ENCODE data around the gene CCDC188. TPM values are rescaled to one million over a fixed set of nuclear protein-coding genes. Genes with fewer than 3 reads are reported as not detected.

CCDC188 gene
- total RNA-seq, 6 donors from 2014 or later: 0.46 to 2.1 (median 1.2) TPM

GRCh38 chr22:20110359-20110985, 40.4 kb downstream of the CCDC188 start:
- no peaks in the 10 kb centered on the region for H3K27me3 ChIP-seq
- ATAC-seq (ENCODE audit: low FRiP score in 2 of 2) (no peak), DNase-seq (peak in 1 of 2 donors; percentile 72)
- H3K4me1 ChIP-seq: peaks cover 1 to 6% (median 3%) of the 10 kb centered on the region in 4 donors
- H3K9me3 ChIP-seq: no peaks in the 10 kb centered on the region
- 90 to 92% methylated on average over 9 of the region's 9 CpGs for WGBS, 2 donors
- TF ChIP-seq POLR2A (IDR thresholded peaks at IDR 0.05) (no peak), EP300 (IDR thresholded peaks at IDR 0.05) (no peak), POLR2AphosphoS5 (IDR thresholded peaks at IDR 0.05) (no peak)
- TF ChIP-seq, protein P1, sequence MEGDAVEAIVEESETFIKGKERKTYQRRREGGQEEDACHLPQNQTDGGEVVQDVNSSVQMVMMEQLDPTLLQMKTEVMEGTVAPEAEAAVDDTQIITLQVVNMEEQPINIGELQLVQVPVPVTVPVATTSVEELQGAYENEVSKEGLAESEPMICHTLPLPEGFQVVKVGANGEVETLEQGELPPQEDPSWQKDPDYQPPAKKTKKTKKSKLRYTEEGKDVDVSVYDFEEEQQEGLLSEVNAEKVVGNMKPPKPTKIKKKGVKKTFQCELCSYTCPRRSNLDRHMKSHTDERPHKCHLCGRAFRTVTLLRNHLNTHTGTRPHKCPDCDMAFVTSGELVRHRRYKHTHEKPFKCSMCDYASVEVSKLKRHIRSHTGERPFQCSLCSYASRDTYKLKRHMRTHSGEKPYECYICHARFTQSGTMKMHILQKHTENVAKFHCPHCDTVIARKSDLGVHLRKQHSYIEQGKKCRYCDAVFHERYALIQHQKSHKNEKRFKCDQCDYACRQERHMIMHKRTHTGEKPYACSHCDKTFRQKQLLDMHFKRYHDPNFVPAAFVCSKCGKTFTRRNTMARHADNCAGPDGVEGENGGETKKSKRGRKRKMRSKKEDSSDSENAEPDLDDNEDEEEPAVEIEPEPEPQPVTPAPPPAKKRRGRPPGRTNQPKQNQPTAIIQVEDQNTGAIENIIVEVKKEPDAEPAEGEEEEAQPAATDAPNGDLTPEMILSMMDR (IDR thresholded peaks at IDR 0.05): no peak
- peaks cover 30 to 100% (median 83%) of the 10 kb centered on the region in 4 donors for H3K36me3 ChIP-seq
- no peak overlapping the region for H3K27ac ChIP-seq
- no peak overlapping the region for H3K4me3 ChIP-seq

DNA sequence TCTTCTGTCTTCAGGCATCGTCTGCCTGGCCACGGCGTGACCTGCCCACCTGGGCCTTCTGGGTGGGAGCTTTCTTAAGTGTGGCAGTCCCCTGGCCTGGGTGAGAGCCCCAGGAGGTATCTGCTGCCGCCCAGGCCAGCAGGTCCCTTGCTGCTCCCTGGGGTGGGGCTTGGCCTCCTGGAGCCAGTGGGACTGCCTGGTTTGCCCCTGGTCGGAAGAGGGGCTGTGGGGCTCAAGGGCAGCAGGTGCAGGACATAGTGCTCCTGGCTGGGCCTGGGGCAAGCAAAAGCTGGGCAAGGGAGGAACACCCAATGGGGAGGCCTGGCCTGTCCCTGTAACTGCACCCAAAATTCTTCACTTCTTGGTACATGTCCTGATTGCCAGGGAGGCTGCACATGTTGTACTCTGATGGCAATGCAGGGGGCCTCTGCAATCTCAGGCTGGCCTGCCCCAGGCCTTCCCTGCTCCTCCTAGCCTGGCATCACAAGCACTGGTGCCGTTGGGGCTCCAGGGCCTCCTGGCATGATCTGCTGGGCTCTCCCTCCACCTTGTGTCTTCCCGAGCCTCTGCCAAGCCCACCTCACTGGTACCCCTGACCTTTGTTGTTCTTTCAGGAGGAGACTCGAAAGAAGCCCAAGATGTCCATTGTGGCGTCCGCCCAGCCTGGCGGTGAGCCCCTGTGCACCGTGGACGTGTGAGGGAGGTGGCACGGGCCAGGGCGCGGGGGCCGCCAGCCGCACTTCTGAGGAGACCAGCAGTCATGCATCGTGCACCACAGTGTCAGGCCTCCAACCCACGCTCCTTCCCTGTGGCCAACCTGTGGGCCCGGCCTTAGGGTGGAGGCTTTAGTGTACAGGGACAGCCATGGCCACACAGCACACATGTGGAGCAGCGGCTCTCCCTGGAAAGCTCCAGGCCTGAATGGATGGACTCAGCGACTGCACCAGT, 41.2 kb downstream of the CCDC188 start:
- WGBS, 2 donors: 87 to 92% methylated on average over 12 to 19 of the region's 23 CpGs
- Histone ChIP-seq H3K27ac (no peak overlapping the region), H3K4me3 (no peak overlapping the region), H3K36me3 (peaks cover 30 to 100% (median 87%) of the 10 kb centered on the region in 4 donors), H3K27me3 (no peaks in the 10 kb centered on the region), H3K4me1 (no peaks in the 10 kb centered on the region), H3K9me3 (no peaks in the 10 kb centered on the region)
- peak in 1 of 2 donors; percentile 85 for DNase-seq
- no peak for ATAC-seq (ENCODE audit: low FRiP score in 2 of 2)
- TF ChIP-seq EP300 (IDR thresholded peaks at IDR 0.05): no peak
- TF ChIP-seq, protein P1 (IDR thresholded peaks at IDR 0.05): no peak
- TF ChIP-seq POLR2AphosphoS5 (IDR thresholded peaks at IDR 0.05): no peak

DNA sequence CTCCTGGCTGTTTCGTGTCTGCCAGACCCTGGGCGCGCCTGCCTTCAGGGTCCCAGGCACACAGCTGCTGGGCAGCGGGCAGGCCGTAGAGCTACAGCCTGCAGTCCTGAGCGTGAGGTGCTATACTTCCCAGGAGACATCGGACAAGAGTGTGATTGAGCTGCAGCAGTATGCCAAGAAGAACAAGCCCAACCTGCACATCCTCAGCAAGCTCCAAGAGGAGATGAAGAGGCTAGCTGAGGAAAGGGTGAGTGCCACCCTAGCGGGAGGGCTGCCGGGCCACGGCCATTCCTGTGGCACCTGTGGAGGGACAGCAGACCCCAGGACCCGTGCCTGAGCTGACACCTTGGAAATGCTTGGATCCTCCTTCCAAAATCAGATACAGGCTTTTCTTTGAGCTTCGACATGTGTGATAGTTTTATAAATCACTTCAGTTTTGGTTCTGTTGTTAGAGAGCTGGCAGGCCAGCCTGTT, 42.1 kb downstream of the CCDC188 start:
- TF ChIP-seq EP300 (IDR thresholded peaks at IDR 0.05): no peak
- TF ChIP-seq, protein P1 (IDR thresholded peaks at IDR 0.05): no peak
- no peak for TF ChIP-seq POLR2A (IDR thresholded peaks at IDR 0.05)
- TF ChIP-seq POLR2AphosphoS5 (IDR thresholded peaks at IDR 0.05): no peak
- Histone ChIP-seq H3K4me1 (no peaks in the 10 kb centered on the region), H3K27me3 (no peaks in the 10 kb centered on the region), H3K27ac (no peak overlapping the region), H3K9me3 (no peaks in the 10 kb centered on the region), H3K4me3 (no peak overlapping the region), H3K36me3 (peaks cover 27 to 97% (median 85%) of the 10 kb centered on the region in 4 donors)
- ATAC-seq (ENCODE audit: low FRiP score in 2 of 2) (no peak), DNase-seq (peak in 1 of 2 donors; percentile 70)
- 80 to 97% methylated on average over 8 to 10 of the region's 12 CpGs for WGBS, 2 donors

- DNase-seq (peak in 1 of 2 donors; percentile 21), ATAC-seq (ENCODE audit: low FRiP score in 2 of 2) (no peak)
- no peak overlapping the region for H3K4me3 ChIP-seq
- peaks cover 27 to 97% (median 79%) of the 10 kb centered on the region in 4 donors for H3K36me3 ChIP-seq
- no peaks in the 10 kb centered on the region for H3K4me1 ChIP-seq
- no peak overlapping the region for H3K27ac ChIP-seq
- H3K27me3 ChIP-seq: no peaks in the 10 kb centered on the region
- no peaks in the 10 kb centered on the region for H3K9me3 ChIP-seq
- TF ChIP-seq EP300 (IDR thresholded peaks at IDR 0.05) (no peak), POLR2AphosphoS5 (IDR thresholded peaks at IDR 0.05) (no peak), POLR2A (IDR thresholded peaks at IDR 0.05) (no peak)
- TF ChIP-seq, protein P1 (IDR thresholded peaks at IDR 0.05): no peak
- 90 to 94% methylated on average over 12 to 13 of the region's 13 CpGs for WGBS, 2 donors
These were observed 42.7 kb downstream of the CCDC188 start for GRCh38 chr22:20107951-20108756.
